HepG2 (cell line): Measurements from ENCODE around the gene RBL1. TPM values are rescaled to one million over a fixed set of nuclear protein-coding genes. Genes with fewer than 3 reads are reported as not detected.

Source experiments
- AHDC1 ChIP-seq: sonication (generic); formaldehyde crosslinking; IDR thresholded peaks from 2 replicates; pipeline ENCODE4 v1.5.1; 2020; ENCODE audit warnings: mild to moderate bottlenecking, missing genetic modification reagents, borderline replicate concordance
- ATF7-NPFF ChIP-seq: sonication (generic); formaldehyde crosslinking; IDR thresholded peaks from 2 replicates; pipeline ENCODE4 v1.8.1; 2023; ENCODE audit warnings: mild to moderate bottlenecking, low read depth, missing genetic modification reagents, moderate library complexity
- CREBL2 ChIP-seq: sonication (generic); formaldehyde crosslinking; IDR thresholded peaks from 2 replicates; pipeline ENCODE4 v1.8.1; 2023; ENCODE audit warnings: missing genetic modification reagents, mild to moderate bottlenecking, borderline replicate concordance
- GATAD2A ChIP-seq: IDR thresholded peaks from 2 replicates; pipeline ENCODE4 v1.6.1; 2016
- HIC2 ChIP-seq: sonication (generic); formaldehyde crosslinking; IDR thresholded peaks from 2 replicates; pipeline ENCODE4 v1.9.0; 2022; ENCODE audit warnings: low read depth, missing genetic modification reagents
- MAFK ChIP-seq, 2 experiments: IDR thresholded peaks in 1 of 2; conservative IDR thresholded peaks in 1 of 2; 2 replicates each; pipeline ENCODE4 v1.6.1; 2011; ENCODE audit warnings: improper control_type of control experiment in 2 of 2, low read length in 2 of 2
- MXD4 ChIP-seq: IDR thresholded peaks from 2 replicates; pipeline ENCODE4 v1.6.1; 2016; ENCODE audit warnings: mild to moderate bottlenecking, missing biosample characterization, missing genetic modification reagents
- NR2F6 ChIP-seq, 2 experiments: IDR thresholded peaks; 2 replicates each; pipeline ENCODE4 v1.6.1; 2016; ENCODE audit warnings: antibody characterized with exemption in 1 of 2, mild to moderate bottlenecking in 1 of 2
- RCOR2 ChIP-seq: IDR thresholded peaks from 2 replicates; pipeline ENCODE4 v1.6.1; 2016; ENCODE audit warnings: missing biosample characterization, missing genetic modification reagents
- SNAPC2 ChIP-seq: sonication (generic); formaldehyde crosslinking; IDR thresholded peaks from 2 replicates; pipeline ENCODE4 v1.8.1; 2022; ENCODE audit warnings: mild to moderate bottlenecking, missing genetic modification reagents
- SPEN ChIP-seq: sonication (generic); formaldehyde crosslinking; IDR thresholded peaks from 2 replicates; pipeline ENCODE4 v1.5.1; 2020; ENCODE audit warnings: low read depth, mild to moderate bottlenecking, missing genetic modification reagents
- SRSF4 ChIP-seq: fragments of 200-400 bp; formaldehyde crosslinking; IDR thresholded peaks from one replicate; pipeline ENCODE4 v1.6.1; 2018; ENCODE audit warnings: mild to moderate bottlenecking, low read depth, low read length, moderate library complexity; ENCODE audit not compliant: poor library complexity, severe bottlenecking
- TBX2 ChIP-seq: sonication (generic); formaldehyde crosslinking; IDR thresholded peaks from 2 replicates; pipeline ENCODE4 v1.5.0; 2020; ENCODE audit warnings: missing genetic modification reagents, mild to moderate bottlenecking, borderline replicate concordance
- TBX3 ChIP-seq: fragments of 450-650 bp; IDR thresholded peaks from 2 replicates; pipeline ENCODE4 v1.6.1; 2017; ENCODE audit warnings: antibody characterized with exemption, mild to moderate bottlenecking, inconsistent platforms, borderline replicate concordance
- ZMYM3 ChIP-seq: sonication (generic); formaldehyde crosslinking; IDR thresholded peaks from 2 replicates; pipeline ENCODE4 v1.5.1; 2020; ENCODE audit warnings: mild to moderate bottlenecking, missing genetic modification reagents
- ZNF253 ChIP-seq: sonication (generic); formaldehyde crosslinking; IDR thresholded peaks from 2 replicates; pipeline ENCODE4 v1.8.0; 2022; ENCODE audit warnings: mild to moderate bottlenecking, missing genetic modification reagents, borderline replicate concordance
- ZNF44 ChIP-seq: sonication (generic); formaldehyde crosslinking; IDR thresholded peaks from 2 replicates; pipeline ENCODE4 v1.5.1; 2020; ENCODE audit warnings: mild to moderate bottlenecking, missing genetic modification reagents
- ZNF598 ChIP-seq: sonication (generic); formaldehyde crosslinking; IDR thresholded peaks from 2 replicates; pipeline ENCODE4 v1.5.1; 2020; ENCODE audit warnings: mild to moderate bottlenecking, missing genetic modification reagents, borderline replicate concordance
- ZNF703 ChIP-seq: sonication (generic); formaldehyde crosslinking; IDR thresholded peaks from 2 replicates; pipeline ENCODE4 v1.5.1; 2020; ENCODE audit warnings: missing genetic modification reagents, mild to moderate bottlenecking, moderate library complexity, borderline replicate concordance
- ZNF713 ChIP-seq: sonication (generic); formaldehyde crosslinking; IDR thresholded peaks from 2 replicates; pipeline ENCODE4 v1.4.0; 2020; ENCODE audit warnings: mild to moderate bottlenecking, missing genetic modification reagents
- ZSCAN30 ChIP-seq: sonication (generic); formaldehyde crosslinking; IDR thresholded peaks from 2 replicates; pipeline ENCODE4 v1.5.0; 2020; ENCODE audit warnings: mild to moderate bottlenecking, missing genetic modification reagents
- polyA plus RNA-seq, 8 experiments: library from polyadenylated mRNA; depleted of rRNA in 3 of 8; stranded (reverse) in 7 of 8; unstranded in 1 of 8; fragments of >200 nt; fragmentation: Illumina TruSeq in 4 of 8; extraction: Trizol in 4 of 8; gene quantifications; 2 replicates each; pipeline versions ENCODE4 v1.2.1 to v1.2.3, GENCODE V29; 2011 to 2016; ENCODE audit warnings: low read depth in 4 of 8, missing spikeins in 1 of 8, mixed read lengths in 1 of 8; ENCODE audit not compliant: insufficient read depth in 1 of 8
- total RNA-seq, 5 experiments: library from RNA; depleted of rRNA; stranded (reverse); fragments of >200 nt; fragmentation: Illumina TruSeq; extraction: Trizol; gene quantifications; 2 replicates each; pipeline ENCODE4 v1.2.3, GENCODE V29; 2016; ENCODE audit warnings: low read depth in 1 of 5

The RBL1 gene
- total and polyA plus RNA-seq, 2 of the 13 experiments (the other 11 are each of a cell fraction or from before 2014, with no cell fraction given): 6.0 to 27.5 TPM

GRCh38 chr20:36957875-36958667 is 137.7 kb downstream of the RBL1 start (continued):
- TF ChIP-seq HIC2: no peak
- no peak for TF ChIP-seq ZSCAN30 (CRISPR knock-in tag)
- no peak for TF ChIP-seq MAFK (conservative IDR thresholded peaks at IDR 0.05 in 1 of 2, IDR thresholded peaks at IDR 0.05 in 1 of 2; ENCODE audit: low read length in 2 of 2)
- TF ChIP-seq RCOR2: 0 out of 2 replicates have a peak, but pooled peaks have one; percentile 28
- TF ChIP-seq ZNF253 (CRISPR knock-in tag): no peak
- TF ChIP-seq TBX2 (CRISPR knock-in tag): no peak
- no peak for TF ChIP-seq ZNF713 (CRISPR knock-in tag)
- TF ChIP-seq ZNF703 (CRISPR knock-in tag): no peak
- TF ChIP-seq ZNF44: 0 out of 2 replicates have a peak, but pooled peaks have one; percentile 36
- TF ChIP-seq TBX3: no peak
- no peak for TF ChIP-seq ATF7-NPFF
- no peak for TF ChIP-seq AHDC1
- TF ChIP-seq NR2F6 (IDR thresholded peaks at IDR 0.05): no peak; the same call in 1 of the 2 replicates
- TF ChIP-seq NR2F6 (CRISPR knock-in tag; IDR thresholded peaks at IDR 0.05): no peak
- TF ChIP-seq SPEN (CRISPR knock-in tag): no peak
- no peak for TF ChIP-seq SNAPC2 (CRISPR knock-in tag)
- TF ChIP-seq ZNF598 (CRISPR knock-in tag): no peak
- TF ChIP-seq CREBL2 (CRISPR knock-in tag): no peak
- TF ChIP-seq ZMYM3 (CRISPR knock-in tag): peak; percentile 26; the same call in 1 of the 2 replicates
- no peak for TF ChIP-seq SRSF4
- no peak for TF ChIP-seq MXD4 (CRISPR knock-in tag)
- 0 out of 2 replicates have a peak, but pooled peaks have one; percentile 15 for TF ChIP-seq GATAD2A (CRISPR knock-in tag)
